Endometrial microvascular endothelial cells (primary cell): ENCODE measurements around the gene HNRNPH2. TPM values are rescaled to one million over a fixed set of nuclear protein-coding genes. Genes with fewer than 3 reads are reported as not detected.

ENCODE experiments used
- in situ Hi-C: cut with HindIII; loops from 2 replicates; pipeline ENCODE4 v1.10.0; 2017; ENCODE audit warnings: low sequenced_read_pairs, low pct_unique_long_range_greater_than_20kb; ENCODE audit errors: inconsistent ontology term
- total RNA-seq: library from RNA; depleted of rRNA; stranded (reverse); fragments of >200 nt; gene quantifications from one replicate; pipeline ENCODE4 v1.2.3, GENCODE V29; 2015; ENCODE audit errors: inconsistent ontology term

HNRNPH2 gene
- total RNA-seq, 1 donor from 2014 or later = 57.1 TPM

DNA sequence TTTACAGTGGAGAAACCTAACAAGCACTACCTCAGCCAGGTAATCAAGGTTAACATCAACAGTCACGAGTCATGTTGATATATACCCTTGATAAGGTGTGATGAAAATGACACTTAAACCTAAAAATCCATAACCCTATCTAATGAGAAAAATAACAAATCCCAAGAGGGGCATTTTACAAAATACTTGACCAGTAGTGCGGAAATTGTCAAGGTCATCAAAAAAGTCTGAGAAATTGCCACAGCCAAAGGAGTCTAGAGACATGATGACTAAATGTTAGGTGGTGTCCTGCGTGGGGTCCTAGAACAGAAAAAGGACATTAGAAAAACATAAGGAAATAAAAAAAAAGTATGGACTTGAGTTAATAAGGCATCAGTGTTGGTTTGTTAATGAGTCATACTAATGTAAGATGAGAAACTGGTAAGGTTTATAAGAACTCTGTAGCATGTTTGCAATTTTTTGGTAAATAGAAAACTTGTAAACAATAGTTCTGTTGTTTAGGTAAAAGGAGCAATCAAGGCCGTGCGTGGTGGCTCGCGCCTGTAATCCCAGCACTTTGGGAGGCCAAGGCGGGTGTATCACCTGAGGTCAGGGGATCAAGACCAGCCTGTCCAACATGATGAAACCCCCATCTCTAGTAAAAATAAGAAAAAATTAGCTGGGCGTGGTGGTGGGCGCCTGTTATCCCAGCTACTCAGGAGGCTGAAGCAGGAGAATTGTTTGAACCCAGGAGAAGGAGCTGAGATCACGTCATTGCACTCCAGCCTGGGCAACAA is 14.3 kb upstream of the HNRNPH2 start:
- in situ Hi-C loops = no loop called here

DNA sequence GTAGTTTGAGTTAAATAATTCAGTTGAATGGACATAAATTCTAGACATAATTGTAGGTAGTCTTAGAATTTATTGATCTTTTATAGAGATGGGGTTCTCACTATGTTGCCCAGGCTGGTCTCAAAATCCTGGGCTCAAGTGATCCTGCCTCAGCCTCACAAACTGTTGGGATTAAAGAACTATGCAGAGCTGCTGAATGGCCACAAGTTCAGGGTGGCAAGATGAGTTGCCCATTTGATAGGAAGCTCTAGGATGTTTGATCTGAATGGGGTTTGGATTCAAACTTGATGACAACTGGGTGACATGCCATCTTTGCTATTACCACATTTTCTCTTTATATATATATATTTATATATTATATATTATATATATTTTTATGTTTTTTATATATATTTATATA is 13.7 kb upstream of the HNRNPH2 start:
- in situ Hi-C loops = no loop called here

DNA sequence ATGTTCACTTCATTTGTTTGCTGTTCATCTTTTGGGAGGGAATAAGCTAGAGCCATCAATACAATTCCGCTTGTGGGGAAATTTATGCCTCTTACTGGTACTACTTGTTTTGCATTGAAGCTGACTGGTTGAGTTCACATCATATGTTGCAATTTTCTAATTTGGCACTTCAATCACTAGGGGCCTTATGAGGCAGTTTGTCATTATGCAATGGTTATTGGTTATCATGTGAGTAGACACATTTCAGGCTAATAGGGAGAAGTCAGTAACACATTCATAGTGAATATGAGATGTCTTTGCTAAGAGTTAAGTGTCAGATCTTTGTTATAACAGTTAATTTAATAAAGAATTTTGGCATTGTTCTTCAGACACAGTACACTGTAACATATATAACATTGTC is 12.2 kb upstream of the HNRNPH2 start:
- in situ Hi-C loops = no loop called here

DNA sequence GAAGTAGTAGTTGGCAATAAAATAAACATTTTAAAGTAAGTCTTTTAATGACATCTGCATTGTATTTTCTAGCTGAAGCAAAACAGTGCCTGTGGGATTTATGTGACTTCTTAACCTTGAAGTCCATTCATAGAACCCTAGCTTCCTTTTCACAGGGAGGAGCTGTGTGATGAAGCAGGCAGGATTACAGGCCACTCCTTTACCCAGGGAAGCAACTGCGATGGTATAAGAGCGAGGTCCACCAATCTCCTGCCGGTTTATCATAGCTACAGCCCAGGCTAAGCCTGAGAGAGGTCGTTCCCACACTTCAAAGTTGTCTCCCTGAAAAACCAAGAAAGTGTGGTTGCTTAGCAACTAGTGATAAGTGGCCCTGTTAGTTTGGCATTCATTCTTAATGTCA is 10.2 kb upstream of the HNRNPH2 start:
- in situ Hi-C loops = no loop called here

DNA sequence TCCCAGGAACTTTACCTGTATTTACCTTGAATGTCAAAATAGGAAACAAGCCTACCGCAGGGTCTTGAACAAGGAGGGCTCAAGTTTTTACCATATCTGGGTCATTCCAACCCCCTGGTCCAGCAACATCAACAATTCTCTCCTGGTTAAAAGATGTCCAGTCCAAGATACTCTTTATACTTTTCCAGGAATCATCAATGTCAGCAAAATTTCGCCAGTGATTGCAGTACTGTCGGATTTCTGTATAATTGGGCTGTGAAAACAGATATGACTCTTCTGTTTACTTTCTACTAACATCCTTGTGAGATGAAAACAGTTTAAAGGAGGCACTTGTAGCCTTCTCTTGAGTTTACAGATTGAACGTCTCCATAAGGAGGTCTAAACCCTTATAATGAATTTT is 9.3 kb upstream of the HNRNPH2 start:
- in situ Hi-C loops = no loop called here

DNA sequence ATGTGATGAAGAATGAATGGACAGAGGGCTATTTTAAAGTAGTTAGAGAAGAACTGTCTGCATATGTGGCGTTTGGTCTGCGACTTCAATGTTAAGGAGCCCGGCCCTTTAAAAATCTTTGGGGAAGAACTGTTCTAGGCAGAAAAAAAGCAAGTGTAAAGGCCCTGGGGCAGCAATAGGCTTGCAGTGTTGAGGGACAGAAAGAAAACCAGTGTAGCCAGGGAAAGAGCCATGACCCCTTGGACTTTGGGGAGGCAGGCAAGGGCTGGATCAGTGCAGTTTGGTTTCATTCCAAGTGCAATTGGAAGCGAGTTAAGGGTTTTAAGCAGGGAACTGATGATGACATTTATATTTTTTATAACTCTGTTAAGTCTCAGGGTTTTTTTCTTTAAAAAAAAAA is 8.2 kb upstream of the HNRNPH2 start:
- in situ Hi-C loops = no loop called here

DNA sequence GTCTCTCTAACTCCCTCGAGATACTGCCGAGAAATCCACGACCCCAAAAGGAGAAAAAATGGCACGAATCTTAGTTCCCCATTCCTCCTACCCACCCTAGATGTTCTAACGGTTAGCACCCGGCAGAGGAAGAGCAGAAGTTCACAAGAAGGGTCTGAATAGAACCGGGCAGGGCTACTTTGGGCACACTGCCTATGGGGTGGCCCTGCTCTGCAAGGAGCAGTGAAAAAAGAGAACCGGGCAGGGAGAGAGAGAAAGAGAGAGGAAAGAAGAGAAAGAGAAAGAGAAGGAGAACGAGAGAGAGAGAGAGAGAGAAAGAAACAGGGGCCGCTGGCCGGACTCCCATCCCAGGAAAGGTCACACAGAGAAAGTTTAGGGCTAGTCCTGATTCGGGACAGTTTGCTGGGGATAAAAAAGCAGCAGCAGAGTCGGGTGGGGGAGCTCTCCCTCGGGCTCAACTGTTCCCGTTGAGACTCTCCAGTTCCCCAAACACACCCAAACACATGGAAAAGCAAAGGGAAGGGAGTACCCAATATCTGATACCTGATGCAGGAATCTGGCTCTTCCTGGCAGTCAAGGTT is 765 bp upstream of the HNRNPH2 start:
- in situ Hi-C loops = no loop called here

DNA sequence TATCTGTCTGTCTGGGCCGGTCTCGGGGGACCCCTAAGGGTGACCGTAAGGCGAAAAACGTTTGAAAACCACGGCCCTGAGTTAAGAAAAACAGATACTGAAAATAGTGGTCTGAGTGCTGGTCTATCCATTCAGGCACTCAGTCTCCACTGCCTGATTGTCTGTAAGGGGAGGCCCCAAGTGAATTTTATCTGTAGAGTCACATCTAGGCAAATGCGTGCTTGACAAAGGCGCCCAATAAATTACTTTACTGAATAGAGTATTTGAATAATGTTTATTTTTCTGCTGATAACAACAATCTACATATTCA is 465 bp downstream of the HNRNPH2 start:
- in situ Hi-C loops = no loop called here

DNA sequence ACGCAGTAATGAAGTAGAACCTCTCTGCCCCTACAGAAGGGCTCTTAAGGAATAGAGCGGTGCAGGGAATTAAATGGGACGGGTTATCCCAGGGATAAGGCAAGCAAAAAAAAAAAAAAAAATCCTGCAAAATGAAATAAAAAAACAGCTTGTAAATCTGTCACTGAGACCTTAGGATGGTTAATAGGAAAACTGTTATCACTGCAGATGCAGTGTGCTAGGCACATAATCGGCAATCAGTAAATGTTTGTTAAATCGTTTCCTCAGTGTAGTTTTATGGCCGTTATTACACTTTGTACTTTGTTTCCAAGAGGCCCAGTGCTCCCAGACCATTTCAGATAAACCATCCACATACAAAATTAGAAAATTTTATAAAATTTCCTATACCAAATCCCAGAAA is 1.0 kb downstream of the HNRNPH2 start:
- in situ Hi-C loops = no loop called here

DNA sequence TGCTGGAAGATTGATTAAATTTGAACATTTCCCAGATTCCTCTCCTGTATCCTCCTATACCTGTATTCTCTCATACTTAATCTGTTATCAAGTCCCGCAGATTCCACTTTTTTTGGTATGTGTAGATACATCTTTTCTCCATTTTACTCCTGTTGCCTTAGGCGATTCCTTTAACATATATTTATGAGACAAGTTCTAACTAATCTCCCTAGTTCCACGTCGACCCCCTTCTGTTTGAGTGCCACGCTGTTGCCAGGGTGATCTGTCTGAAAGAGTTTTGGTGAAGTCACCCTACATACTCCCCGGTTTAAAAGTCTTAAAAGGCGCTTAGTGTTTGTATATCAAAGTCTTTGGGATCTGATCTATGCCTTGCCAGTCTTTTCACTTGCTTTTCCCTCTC is 2.4 kb downstream of the HNRNPH2 start:
- in situ Hi-C loops = no loop called here

DNA sequence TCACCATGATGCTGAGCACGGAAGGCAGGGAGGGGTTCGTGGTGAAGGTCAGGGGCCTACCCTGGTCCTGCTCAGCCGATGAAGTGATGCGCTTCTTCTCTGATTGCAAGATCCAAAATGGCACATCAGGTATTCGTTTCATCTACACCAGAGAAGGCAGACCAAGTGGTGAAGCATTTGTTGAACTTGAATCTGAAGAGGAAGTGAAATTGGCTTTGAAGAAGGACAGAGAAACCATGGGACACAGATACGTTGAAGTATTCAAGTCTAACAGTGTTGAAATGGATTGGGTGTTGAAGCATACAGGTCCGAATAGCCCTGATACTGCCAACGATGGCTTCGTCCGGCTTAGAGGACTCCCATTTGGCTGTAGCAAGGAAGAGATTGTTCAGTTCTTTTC is 4.0 kb downstream of the HNRNPH2 start:
- in situ Hi-C loops = no loop called here

DNA sequence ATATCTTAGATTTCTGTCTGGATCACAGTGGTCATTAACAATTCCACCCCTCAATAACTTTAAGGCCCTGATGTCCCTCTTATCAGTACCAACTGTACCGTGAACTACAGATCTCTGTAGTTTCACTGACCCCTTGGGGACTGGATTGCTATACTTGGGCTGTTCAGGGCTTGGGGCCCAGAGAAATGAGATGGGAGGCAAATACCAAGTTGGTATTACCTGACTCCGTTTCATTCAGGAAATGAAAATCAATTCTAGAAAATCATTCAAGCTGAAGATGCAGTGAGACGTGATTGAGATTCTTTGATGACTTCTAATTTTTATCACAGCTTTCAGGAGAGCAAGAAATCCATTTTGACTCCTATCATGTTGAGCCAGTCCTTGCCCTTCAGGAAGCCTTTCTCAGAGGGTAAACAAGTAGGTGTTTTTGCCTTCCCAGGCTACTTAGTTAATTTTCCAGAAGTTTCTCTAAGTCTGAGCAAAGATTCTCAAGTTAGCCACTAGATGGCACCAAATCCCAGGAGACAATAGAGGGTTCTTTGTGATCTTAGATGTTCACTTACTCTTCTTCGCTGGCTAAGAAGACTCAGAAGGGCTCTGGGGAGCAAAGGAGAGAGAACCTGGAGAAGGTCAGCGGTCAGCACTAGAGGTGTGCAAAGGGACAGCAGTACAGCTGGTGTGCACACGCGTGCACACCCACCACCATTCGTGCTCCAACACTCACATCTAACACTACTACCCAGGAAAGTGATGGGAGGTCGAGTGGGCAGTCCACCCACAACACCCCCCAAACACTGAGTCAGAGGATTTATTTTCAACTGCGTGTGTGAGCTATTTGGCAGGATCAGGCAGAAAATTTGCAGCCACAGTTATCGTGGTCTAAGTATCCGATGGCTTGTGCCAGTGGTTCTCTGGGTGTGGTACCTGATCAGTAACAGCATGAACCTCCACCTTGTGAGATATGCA is 7.4 kb downstream of the HNRNPH2 start:
- in situ Hi-C loops = no loop called here

DNA sequence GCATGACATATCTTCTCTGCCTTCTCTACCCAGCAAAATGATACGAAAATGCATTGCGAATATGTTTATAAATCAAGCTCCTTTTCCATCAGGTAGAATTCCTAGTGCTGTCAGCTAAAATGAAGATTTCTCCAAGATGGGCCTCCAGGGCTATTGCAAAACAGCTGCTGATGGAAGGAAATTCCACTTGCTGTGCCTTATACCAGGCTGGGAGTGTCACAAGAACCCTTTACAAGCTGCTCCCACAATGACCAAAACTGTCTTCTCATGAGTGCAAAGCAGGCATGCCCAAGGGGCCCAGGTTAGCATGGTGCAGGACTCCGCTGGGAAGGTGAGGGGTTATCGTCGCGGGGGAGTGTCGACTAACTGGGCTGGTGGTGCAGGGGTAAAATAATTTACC is 8.7 kb downstream of the HNRNPH2 start:
- in situ Hi-C loops = no loop called here

DNA sequence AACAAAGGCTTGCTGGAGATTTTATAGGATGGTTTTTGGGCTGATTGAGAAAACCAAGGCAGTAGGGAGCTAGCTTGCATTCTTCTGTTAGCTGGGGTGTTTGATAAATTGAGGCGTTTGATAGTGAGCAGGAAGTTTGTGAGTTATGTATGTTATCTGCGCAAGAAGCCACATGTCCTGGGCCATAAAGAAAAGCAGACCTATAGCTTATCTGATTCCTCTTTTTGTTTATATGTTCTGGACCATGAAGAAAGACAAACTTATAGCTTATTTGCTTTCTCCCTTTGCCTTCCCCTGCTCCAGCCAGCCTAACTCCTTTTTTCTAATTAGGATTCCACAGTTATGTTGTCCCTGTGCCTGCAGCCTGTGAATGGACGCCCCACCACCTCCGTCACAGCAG is 9.2 kb downstream of the HNRNPH2 start:
- in situ Hi-C loops = no loop called here

DNA sequence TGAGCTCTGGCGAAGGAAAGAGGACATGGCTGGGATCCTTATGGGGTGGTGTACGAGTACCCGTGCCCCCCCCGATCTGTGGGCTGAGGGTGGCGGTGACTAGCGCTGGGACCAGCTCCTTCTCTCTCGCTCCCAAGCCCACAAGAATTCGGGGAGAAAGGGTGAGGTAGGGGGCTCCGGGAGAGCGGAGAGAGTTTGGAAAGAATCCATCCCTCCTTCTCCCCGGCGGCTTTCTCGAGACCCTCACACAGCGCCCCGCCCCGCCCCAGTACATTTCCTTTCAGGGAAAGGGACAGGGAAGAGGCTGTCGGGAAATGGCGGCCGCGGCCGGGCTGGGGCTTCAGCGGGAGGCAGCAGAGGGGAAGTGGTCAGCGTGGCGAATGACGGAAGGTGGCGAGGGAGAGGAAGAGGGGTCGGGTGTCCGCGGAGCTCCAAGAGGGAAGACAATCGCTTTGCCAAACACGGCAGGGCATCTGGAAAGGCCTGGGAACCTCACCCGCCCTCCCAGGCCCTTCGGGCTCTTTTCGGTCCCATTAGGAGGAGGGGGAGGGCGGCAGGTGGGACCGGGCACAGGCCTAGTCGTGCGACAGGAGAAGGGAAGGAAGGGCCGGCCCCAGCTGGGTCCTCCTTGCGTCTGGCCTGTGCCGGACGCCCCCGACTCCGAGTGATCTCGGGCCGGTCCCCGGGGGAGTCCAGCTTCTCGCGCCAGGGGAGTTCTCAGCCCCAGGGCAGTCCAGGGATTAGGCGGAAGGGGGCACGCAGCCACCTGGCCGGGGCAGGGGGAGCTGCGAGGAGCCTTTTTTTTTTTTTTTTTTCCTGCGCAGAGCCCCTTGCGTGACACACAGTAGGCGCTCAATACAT is 10.2 kb downstream of the HNRNPH2 start:
- in situ Hi-C loops = no loop called here

DNA sequence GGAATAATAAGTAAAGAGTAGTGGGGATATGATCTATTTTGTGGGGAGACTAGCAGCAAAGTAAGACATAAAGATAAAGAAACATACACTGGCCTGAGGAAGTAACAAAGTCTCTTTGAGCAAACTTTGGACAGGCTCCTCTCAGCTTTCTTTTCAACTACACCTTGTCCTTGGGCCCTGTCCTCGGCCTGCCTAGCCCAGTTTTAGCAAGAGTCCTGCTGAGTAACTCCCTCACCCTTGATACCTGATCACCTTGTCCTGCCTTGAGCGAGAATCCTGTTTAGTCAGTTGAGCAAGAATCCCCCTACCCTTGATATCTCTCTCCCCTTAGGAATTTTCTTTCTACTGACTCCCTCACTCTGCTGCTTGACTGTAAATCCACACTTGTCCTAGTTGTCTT is 11.5 kb downstream of the HNRNPH2 start:
- in situ Hi-C loops = no loop called here

DNA sequence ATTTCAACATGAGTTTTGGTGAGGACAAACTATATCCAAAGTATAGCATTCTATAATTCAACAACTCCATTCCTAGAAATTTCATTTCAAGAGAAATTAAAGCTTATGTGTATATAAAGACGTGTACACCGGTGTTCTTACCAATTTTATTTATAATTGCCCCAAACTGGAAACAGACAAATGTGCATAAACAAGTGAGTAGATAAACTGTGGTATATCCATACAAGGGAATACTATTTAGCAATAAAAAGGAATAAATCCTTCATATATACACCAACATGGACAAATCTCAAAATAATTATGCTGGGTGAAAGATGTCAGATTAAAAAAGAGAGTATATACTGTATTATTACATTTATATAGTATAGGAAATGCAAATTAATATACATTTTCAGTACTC is 19.9 kb downstream of the HNRNPH2 start:
- in situ Hi-C loops = no loop called here

DNA sequence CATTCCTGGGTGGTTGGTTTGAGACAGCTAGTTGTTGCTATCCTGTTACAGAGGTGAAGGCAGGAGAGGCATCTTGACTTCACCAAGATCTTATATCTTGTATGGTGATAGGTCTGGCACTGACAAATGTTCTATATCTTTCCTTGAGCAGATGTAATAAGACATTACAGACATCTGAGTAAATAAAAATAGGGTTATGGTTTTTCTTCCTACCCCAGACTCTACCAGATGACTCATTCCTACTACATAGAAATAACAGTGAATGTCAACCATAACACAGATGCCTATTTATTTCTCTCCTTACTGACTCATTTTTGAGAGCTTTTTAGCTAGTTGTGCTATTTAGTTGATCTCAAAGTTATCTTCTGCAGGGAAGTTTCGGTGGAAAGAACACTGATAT is 21.9 kb downstream of the HNRNPH2 start:
- in situ Hi-C loops = no loop called here

DNA sequence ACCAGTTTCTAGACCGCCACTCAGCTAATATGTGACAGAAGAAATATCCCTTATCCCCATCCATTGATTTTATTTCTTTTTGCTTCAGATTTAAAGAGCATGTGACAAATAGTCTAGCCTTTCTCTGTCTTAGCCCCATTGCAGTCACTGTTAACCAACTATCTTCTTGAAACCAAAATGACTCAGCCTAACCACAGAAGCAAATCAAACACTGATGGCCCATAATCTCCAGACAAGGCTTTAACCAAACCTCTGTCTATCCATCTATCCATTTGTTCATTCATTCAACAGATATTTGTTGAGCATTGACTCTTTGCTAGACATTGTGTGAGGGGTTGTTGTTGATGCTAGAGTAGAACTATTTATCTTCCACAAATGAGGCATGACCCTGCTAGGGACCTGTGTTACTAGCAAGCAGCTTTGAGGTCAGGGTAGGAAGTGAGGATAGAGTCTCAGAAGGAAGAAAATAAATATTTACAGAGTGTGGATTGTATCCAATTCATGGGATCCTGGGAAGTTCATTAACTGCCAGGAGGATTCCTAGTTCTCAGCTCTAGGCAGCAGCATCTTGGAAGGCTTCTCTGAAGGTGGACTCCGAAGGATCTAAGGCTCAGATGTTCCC is 22.5 kb downstream of the HNRNPH2 start:
- in situ Hi-C loops = no loop called here
